ENCODE results near the gene KIF16B. TPM values are rescaled to one million over a fixed set of nuclear protein-coding genes. Genes with fewer than 3 reads are reported as not detected.
"Not testable (repeated sequence)": the region's sequence is repeated elsewhere in the genome, so short reads cannot be mapped to it uniquely, and the experiment has no call there.

KIF16B gene
- polyA plus RNA-seq, 1 experiment: 10.2 TPM

GRCh38 chr20:16228722-16229121, 344.5 kb downstream of the KIF16B start:
- no peak for DNase-seq (ENCODE audit: low read depth, low spot score)
- TF ChIP-seq CTCF (IDR thresholded peaks at IDR 0.05; ENCODE audit: low read depth, low read length): no peak
- H3K4me3 ChIP-seq (ENCODE audit: low read depth, low read length): no peak overlapping the region
- POLR2A ChIA-PET: no interaction called here
- H3K27ac ChIP-seq (ENCODE audit: low read depth, low read length): no peak overlapping the region
- CTCF ChIA-PET: interaction anchor here (0.6 kb wide), 1 partner anchor 197 kb away, joined by 3 read pairs; no protein-coding TSS in a partner anchor
- no peaks in the 10 kb centered on the region; the same call in 1 of the 2 replicates for H3K9me3 ChIP-seq (ENCODE audit: control insufficient read depth, insufficient read depth, low read length)
- H3K27me3 ChIP-seq (ENCODE audit: control insufficient read depth, insufficient read depth, low read length): no peaks in the 10 kb centered on the region

GRCh38 chr20:16226961-16227360, 346.3 kb downstream of the KIF16B start:
- H3K27me3 ChIP-seq (ENCODE audit: control insufficient read depth, insufficient read depth, low read length); POLR2A ChIA-PET; H3K4me3 ChIP-seq (ENCODE audit: low read depth, low read length); CTCF ChIA-PET; H3K9me3 ChIP-seq (ENCODE audit: control insufficient read depth, insufficient read depth, low read length); DNase-seq (ENCODE audit: low read depth, low spot score); H3K27ac ChIP-seq (ENCODE audit: low read depth, low read length): not testable (repeated sequence)

GRCh38 chr20:16224836-16225235, 348.4 kb downstream of the KIF16B start:
- Histone ChIP-seq H3K27ac (ENCODE audit: low read depth, low read length) (no peak overlapping the region), H3K4me3 (ENCODE audit: low read depth, low read length) (no peak overlapping the region), H3K27me3 (ENCODE audit: control insufficient read depth, insufficient read depth, low read length) (no peaks in the 10 kb centered on the region), H3K9me3 (ENCODE audit: control insufficient read depth, insufficient read depth, low read length) (no peaks in the 10 kb centered on the region; the same call in 1 of the 2 replicates)
- no peak for DNase-seq (ENCODE audit: low read depth, low spot score)
- CTCF ChIA-PET: no interaction called here
- POLR2A ChIA-PET: no interaction called here
- no peak for TF ChIP-seq CTCF (IDR thresholded peaks at IDR 0.05; ENCODE audit: low read depth, low read length)

GRCh38 chr20:16222859-16223411, 350.3 kb downstream of the KIF16B start:
- Histone ChIP-seq H3K27ac (ENCODE audit: low read depth, low read length) (no peak overlapping the region), H3K4me3 (ENCODE audit: low read depth, low read length) (no peak overlapping the region), H3K27me3 (ENCODE audit: control insufficient read depth, insufficient read depth, low read length) (no peaks in the 10 kb centered on the region), H3K9me3 (ENCODE audit: control insufficient read depth, insufficient read depth, low read length) (no peaks in the 10 kb centered on the region)
- CTCF ChIA-PET: no interaction called here
- TF ChIP-seq CTCF (IDR thresholded peaks at IDR 0.05; ENCODE audit: low read depth, low read length): no peak
- DNase-seq (ENCODE audit: low read depth, low spot score): no peak
- POLR2A ChIA-PET: no interaction called here

Other genes with a start within 250 kb of the KIF16B start
- gene SNRPB2, start 156.6 kb upstream of the KIF16B start, polyA plus RNA-seq (2011; rRNA removed): 88.6 and 123 TPM in 2 replicates
- gene OTOR, start 174.9 kb upstream of the KIF16B start, polyA plus RNA-seq (2011; rRNA removed): not detected in 2 replicates

All from AG04450 (cell line).